Measurements from ENCODE around the gene SUPT6H.

DNA sequence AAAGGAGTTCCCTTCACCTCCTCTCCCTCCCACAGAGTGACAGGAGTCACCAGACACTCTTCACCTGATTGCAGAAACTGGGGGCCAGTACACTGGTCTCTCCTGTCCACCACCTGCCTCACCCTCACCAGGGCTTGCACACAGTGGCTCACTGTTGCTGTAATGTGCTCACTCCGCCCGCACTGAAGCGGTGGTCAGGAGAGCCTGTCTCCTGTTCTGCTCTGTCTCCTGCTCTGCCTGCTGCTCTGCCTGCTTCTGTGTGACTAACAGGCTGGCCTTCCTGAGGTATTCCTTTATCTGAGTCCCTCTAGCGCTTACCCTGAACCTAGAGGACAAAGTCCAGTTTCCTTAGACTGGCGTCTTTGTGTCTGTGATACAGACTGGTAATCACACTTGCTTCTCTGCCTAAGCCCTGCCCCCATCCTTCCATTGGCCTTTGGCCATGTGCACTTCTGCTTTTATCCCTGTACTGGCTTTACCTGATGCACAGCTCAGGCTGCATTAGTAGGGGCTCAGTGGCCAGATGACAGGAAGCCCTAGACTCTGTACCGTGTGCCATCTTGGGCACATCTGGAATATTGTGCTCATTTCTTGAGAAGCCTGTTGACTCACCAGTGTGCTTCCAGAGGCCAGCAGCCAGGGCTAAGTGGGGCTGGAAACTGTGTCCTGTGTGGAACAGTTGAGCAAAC lies 36.4 kb downstream of the SUPT6H start:
- no peak for TF ChIP-seq EZH2 (IDR thresholded peaks at IDR 0.05; ENCODE audit: insufficient read depth, poor library complexity, severe bottlenecking)
- no peak for TF ChIP-seq EZH2phosphoT487 (IDR thresholded peaks at IDR 0.05; ENCODE audit: insufficient read depth, low read depth)
